NCI-H524 treated with DMSO at 0.1 percent for 48 hours (cell line): ENCODE data around the gene CD6.
A peak's percentile ranks its signal among the peaks of the same experiment; 100 is the strongest.

ENCODE experiments used
- DNase-seq: peaks from one replicate; lab custom pipeline; 2025; lab: John Stamatoyannopoulos, UW

Gene CD6

DNA sequence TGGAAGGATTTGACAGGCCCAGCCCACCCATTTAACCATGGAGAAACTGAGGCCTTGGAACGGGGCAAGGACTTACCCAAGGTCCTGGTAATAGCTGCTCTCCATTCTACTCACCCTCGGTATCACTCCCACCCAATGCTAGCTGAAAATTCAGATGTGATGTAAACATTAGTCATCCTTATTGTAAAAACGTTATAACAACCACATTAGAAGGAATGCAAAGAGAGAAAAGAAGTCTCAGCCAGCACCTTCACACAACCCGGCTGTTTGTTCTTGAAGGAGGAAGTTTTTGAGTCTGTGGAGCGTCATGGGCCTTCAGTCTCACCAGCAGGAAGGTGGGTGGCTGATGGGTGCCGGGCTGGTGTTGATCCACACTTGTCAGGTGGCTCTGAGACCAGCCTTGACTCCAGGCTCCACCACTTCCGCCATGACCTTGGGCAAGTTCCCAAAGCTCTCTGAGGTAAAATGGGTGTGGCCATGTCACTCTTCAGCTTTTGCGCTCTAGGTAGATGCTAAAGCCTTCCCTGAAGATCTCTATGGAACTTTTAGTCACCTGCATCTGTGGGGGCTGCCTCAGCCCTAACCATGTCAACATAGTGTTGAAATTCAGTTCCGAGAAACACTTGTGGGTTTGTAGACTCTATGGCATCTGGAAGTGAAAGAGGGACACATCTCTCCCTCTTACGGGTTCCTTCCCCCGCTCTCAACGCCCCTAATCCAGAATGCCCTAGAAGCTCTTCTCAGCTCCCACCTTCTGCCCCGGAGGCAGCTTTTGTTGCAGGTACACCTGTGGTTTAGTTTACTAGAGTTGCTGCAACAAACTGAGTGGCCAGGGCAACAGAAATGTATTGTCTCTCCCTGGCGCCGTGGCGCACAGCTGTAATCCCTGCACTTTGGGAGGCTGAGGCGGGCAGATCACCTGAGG, 14.8 kb downstream of the CD6 start:
- DNase-seq: no peak

DNA sequence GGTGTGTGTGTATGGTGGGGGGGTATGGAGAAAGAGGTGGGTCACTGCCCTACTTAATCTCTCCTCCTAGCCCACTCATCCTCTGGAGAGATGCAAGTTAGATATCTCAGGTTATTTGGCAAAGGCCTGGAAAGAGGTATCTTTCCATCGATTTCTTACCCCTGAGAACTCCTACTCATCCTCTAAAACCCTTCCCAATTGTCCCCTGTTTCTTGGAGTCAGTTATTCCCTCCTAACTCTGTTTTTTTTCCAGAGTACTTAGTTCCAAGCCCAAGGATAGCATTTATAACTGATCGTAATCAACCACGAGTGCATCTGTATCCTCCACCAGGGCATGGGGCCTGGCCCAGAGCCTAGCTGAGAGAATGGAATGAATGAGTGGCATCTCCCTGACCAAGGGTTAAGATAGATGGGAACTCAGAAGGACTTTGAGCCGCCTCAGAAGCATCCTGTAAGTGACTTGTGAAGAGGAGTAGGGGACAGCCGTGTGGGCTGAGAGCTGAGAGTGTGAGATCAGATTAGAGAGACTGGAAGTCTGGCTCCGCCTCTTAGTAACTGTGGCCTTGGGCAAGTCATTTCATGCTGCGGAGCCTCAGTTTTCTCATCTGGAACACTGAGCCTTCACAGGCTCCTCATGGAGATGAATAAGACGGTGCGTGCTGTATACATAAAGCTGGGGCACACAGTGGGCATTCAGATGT, 16.2 kb downstream of the CD6 start:
- DNase-seq: no peak

DNA sequence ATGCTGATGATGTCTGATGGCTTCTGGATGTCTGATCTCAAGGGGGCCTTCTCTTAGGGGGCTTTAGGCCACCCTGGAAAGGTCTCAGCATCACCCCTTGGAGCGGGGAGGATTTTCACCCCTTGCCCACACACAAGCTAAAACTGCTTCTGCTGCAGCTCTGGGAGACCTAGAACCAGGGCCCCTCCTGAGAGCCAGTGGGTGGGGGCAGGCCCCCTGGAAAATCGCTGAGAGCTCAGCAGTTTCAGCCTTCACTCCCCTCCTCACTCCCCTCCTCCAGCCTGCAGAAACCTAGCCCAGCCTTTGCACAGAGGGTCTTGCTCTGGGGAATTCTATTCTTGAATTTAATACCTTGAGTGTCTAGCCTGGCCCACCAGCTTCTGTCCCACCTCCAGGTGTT, 17.2 kb downstream of the CD6 start:
- DNase-seq: no peak

DNA sequence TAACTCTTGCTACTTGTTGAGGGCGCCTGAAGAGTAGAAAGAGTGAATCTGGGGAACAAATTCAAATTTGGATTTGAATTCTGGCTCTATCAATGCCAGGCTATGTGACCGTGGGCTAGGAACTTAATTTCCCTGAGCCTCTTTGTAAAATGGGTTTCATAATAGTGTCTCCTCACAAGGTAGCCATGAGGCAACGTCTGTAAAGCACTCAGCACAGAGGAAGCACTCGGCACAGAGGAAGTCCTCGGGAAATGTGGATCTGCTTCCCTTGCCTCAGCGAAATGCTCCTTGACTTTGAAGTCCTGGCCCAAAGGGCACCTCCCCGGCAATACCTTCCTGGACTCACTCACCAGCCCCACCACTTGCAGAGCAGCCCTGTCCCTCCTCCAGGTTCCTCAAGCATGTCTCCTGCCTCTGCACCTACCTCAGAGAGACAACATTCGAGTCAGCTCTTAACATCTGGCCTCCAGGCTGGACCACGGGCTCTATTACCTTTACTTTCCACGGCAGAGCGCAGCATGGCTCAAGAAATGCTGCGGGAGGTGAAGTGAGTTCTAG, 17.7 kb downstream of the CD6 start:
- no peak for DNase-seq

DNA sequence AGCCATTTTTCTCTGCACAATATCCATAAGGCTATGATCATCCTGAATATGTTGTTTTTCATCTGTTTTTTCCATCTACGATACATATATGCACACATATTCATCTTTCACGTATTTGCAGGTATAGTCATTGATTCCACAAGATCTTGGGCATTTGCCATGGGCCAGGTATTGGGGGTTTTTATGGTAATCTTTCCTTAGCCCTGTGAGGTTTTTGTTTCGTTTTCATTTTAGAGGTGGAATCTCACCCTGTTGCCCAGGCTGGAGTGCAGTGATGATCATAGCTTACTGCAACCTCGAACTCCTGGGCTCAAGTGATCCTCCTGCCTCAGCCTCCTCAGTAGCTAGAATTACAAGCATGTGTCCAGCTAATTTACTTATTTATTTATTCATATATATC, 20.0 kb downstream of the CD6 start:
- no peak for DNase-seq

DNA sequence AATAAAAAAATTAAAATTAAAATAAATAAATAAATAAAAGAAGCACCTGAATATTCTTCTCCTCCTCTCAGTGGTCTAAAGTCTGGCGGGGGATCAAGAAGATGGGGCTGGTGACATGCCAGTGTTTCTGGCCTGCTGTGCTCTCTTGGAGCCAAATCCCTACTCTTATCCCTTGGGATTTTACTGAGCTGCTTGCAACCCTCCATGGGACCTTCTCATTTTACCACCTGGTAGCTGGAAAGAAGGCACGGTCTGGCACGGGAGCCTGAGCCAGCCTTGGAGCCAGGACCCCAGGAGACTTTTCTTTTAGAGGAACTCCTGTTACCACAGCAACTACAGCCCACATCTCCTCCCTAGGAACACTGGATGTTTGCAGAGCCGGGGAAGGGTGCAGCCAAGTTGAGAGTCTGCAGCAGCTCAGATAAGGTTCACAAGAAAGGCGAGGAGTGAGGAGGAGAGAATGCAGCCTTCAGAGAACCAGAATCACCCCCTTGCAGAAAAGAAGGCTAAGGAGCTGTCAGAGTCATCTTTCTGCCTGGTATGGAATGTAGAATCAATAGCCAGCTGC, 21.4 kb downstream of the CD6 start:
- DNase-seq: peak; percentile 64

DNA sequence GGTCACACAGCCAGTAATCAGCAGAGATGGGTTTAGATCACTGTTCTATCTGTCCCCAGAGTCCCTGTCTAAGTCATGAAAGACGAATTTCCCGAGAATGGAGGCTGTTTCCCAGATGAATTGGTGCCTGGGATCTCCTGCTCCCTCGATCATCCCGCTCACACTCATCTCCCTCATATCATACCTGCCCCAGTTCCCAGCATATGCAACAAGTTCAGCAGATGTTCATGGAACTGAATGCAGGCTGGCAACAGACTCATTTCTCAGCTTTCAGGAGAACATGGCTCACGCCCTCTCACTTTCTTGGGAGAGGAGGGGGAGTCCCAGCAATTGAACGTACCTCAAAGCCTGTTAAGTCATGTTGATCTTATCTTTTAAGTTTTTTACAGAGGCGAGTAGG, 22.1 kb downstream of the CD6 start:
- no peak for DNase-seq

DNA sequence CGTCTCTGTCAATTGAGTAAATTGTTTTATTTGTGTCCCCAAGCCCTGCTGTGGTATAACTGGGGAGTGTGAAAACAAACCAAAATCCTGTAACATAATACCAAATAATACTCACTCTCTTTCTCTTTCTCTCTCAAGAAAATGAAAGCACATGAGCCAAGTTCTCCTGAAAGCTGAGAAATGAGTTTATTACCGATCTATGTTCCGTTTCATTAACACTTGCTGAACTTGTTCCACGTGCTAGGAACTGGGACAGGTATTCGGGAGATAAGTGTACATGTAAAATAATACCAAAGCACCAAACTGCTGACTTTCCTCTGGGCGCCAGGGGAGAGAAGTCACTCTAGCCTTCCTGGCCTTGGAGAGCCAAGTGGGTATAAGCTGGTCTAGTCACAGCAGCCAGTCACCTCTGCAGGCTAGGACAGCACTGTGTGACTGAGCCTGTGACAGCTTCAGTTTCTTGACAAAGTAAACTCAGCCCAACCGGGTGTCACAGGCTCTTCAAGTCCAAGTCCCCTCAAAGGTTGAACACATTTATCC, 23.1 kb downstream of the CD6 start:
- DNase-seq: no peak

DNA sequence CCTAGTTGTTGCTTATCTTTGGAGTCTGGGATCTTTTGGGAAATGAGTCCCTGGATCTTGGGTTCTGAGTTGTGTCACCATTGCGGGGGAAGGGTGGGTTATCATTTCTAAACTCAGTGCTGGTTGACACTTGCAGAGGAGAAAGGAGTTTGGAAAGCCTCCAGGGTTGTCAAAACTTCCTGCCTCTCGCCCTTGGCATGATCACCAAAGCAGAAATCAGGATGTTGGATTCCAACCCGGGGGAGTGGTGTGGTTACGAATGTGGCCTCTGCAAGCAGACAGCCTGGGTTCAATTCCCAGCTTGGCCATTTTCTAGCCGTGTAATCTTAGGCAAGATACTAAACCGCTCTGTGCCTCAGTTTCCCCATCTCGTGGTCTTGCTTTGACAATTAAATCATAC, 24.3 kb downstream of the CD6 start:
- DNase-seq: no peak

DNA sequence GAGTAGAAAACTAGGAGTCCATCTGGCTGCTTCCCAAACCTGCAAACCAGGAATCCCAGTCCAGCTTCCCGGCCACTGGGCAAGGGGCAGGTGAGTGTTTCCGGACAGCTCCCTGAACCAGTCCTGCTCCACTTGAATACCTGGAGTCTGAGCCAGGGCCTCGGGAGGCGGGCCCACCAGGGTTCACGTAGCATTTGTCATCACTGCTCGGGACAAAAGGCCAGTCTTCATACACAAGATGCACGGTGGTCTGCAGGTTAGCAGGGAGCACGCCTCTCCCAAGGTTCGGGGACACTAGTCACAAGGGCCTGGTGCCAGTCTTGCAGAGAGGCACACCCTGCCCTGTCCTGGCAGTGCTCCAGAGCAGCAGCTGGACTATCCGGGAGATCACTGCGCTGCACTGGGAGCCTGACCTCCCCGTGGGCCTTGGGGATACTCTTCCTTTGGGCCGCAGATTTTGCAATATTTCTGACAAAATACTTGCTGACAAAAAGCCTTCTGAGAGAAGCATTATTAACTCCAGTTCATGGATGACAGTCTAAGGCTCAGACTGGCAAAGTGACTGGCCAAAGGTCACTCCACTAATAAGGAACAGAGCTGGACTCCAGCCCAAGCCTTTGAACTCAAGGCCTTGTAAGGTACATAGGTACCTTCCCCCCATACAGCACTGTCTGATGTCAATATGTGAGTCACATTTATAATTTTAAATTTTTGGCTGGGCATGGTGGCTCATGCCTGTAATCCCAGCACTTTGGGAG, 25.1 kb downstream of the CD6 start:
- DNase-seq: no peak

DNA sequence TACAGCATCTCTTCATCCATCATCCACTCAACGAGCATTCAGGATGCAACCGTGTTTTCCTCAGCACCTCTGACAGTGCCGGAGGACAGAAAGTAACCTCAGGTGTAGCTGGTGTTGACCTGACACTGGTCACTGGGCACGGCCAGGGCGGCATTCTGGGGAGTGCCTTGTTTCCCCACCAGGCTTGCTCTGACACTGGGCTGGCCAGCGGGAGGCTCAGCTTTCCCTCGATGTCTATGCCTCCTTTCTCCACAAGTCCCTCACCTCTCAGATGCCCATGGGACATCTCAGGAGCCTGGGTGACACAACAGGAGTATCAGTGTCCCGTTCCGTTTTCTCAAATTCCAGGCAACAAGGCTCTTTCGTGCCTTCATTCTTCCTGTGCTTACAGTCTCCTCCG, 28.9 kb downstream of the CD6 start:
- DNase-seq: no peak

DNA sequence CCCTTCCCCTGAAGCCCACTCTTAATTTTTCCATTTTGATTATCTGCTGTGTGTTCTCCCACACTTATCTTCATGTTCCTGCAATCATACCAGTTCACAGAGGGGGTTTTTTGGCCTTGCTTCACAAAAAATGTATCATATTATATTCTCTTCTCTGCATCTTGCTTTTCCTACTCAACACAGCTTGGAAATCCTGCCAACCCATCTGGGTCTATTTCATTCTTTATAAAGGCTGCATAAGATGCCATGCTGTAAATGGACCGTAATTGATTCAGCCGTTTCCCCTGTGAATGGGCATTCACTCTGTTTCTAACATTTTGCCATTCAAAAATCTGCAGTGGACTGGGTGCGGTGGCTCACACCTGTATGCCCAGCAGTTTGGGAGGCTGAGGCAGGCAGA, 30.5 kb downstream of the CD6 start:
- DNase-seq: no peak

DNA sequence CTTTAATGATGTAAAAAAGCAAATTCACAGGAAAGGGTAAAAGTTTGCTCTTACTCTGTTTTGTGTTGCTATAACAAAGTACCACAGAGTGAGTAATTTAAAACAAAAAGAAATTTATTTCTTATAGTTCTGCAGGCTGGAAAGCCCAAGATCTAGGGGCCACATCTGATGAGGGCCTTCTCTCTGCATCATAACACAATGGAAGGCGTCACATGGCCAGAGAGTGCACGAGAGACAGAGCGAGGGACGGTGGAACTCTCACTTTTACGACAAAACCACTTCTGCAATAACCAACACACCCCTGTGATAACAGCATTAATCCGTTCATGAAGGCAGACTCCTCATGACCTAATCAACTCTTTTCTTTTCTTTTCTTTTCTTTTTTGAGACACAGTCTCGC, 31.1 kb downstream of the CD6 start:
- no peak for DNase-seq

DNA sequence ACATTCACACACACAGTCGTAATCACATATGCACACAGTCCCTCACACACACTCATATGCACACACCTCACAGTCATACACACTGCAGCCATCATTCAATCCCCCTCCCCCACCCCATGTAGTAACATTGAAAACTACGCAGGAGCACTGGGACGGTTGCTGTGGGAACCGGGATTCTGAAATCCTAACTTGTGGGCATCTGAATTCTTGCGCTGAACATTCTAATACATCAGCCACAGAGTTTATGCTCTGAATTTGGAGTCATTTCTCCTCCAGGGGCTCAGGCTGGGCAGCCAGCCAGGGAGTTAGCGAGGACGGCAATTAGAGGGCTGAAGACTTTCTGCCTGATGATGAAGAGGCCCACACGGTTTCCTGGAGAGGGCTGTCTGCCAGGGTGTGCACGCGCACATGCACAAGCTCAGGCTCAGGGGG, 32.7 kb downstream of the CD6 start:
- no peak for DNase-seq

DNA sequence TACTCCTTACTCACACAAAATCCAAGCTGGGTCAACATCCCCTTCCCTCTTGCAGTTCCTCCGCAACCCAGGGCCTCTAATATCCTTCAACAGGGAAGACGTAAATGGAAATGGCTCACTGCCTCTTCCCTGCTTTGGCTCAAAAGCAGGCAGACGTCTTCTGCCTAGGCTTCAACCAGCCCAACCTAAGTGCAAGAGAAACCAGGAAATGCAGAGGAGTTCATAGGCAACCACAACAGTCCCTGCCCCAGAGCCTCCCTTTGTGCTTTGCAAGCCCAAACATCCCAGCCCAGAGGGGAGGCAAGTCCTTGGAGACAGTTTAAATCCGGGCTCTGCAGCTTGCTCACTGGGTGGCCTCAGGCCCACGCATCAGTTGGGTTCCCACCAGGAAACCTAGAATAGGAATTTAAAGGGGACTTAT, 33.3 kb downstream of the CD6 start:
- DNase-seq: no peak

DNA sequence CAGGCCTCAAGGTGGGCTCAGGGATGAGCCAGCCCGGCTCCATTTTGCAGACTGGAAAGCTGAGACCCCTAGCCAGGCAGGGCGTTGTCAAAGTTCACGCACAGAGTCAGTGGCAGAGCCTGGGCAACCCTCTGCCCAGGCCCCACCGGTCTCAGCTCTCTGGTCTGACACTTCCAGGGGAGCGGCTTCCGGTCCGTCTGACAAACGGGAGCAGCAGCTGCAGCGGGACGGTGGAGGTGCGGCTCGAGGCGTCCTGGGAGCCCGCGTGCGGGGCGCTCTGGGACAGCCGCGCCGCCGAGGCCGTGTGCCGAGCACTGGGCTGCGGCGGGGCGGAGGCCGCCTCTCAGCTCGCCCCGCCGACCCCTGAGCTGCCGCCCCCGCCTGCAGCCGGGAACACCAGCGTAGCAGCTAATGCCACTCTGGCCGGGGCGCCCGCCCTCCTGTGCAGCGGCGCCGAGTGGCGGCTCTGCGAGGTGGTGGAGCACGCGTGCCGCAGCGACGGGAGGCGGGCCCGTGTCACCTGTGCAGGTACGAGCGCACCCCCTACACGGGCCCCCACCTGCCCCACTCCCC, 36.0 kb downstream of the CD6 start:
- DNase-seq: no peak

DNA sequence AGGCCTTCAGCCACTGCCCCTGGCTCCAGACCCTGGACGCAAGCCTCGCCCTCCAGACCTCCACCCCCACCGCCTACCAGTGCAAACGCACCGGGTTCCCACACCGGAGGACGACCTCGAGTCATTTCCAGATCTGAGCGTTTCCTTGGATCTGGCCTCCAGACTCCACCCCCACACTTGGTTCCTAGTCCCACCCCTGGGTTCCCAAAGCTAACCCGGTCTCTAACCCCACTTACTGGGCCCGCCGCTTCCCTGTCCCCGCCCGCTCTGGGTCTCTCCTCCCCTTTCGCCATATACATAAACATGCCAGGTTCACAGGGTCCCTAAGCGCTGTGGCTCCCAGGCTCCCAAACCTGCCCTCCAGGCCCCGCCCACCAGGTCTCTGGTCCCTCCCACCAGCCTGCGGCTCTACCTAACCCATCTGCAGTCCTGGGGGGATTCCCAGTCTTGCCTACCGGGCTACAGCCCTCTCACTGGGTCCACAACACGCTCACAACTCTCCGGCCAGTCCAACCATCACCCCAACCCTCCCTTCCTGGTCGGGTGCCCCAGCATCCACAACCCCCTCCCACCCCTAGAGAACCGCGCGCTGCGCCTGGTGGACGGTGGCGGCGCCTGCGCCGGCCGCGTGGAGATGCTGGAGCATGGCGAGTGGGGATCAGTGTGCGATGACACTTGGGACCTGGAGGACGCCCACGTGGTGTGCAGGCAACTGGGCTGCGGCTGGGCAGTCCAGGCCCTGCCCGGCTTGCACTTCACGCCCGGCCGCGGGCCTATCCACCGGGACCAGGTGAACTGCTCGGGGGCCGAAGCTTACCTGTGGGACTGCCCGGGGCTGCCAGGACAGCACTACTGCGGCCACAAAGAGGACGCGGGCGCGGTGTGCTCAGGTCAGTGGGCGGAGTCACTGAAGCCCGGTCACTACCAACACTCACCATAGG, 36.7 kb downstream of the CD6 start:
- no peak for DNase-seq

DNA sequence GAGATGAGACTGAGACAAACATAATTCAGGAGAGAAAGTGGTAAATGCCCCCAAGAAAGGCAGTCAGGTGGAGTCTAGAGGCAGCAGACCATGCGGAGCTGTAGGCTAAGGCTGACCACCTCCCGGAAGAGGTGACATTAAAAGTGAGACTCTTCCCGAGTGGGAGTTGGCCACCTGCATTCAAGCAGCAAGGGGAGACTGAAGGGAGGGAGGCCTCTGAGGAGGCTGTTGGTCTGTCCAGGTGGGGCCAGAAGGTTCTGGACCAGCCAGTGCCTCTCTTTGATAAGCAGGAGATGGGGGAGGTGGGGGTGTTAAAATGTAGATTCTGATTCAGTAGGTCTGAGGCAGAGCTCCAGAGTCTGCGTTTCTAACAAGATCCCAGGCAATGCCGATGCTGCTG, 37.5 kb downstream of the CD6 start:
- no peak for DNase-seq

DNA sequence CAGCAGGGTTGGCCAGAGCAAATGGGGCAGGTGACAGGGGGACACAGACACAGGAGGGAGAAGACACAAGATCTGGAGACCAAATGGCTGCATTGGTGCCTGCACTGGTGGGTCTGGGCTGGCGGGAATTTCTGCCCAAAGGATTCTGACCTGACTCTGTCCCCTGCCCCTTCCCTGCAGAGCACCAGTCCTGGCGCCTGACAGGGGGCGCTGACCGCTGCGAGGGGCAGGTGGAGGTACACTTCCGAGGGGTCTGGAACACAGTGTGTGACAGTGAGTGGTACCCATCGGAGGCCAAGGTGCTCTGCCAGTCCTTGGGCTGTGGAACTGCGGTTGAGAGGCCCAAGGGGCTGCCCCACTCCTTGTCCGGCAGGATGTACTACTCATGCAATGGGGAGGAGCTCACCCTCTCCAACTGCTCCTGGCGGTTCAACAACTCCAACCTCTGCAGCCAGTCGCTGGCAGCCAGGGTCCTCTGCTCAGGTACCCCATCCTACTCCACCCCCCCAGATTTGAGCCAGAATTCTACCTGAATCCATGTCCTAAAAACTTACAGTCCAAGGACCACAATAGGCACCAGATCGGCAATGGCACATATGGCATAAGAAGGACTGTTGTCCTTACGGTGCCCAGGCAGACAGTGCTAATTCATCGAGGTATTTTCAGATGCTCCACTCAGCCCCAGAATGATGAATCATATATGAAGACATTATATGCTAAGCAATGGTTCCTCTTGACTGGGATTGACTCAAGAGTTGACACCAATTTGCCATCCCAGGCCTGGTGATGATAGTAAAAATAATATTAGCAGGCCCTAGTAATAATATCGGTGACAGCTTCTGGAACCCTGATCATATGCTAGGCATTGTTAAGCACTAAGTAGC, 38.2 kb downstream of the CD6 start:
- DNase-seq: no peak
